ENCODE measurements around the gene TGM3. TPM values are rescaled to one million over a fixed set of nuclear protein-coding genes. Genes with fewer than 3 reads are reported as not detected.

TGM3 gene
- total and polyA plus RNA-seq, 2 experiments from 2014 or later: 0.08 TPM; not detected in 1

GRCh38 chr20:2314759-2315439, 19.1 kb downstream of the TGM3 start:
- H3K4me3 Mint-ChIP-seq: no peak overlapping the region
- H3F3A ChIP-seq (replicated peaks; ENCODE audit: low read depth): no peaks in the 10 kb centered on the region
- H3K27me3 Mint-ChIP-seq (ENCODE audit: insufficient read depth, low read depth, poor library complexity): peaks cover 5% of the 10 kb centered on the region
- no peaks in the 10 kb centered on the region for H3K36me3 ChIP-seq (ENCODE audit: insufficient read depth)
- no peak overlapping the region for H3K4me3 ChIP-seq
- H3K4me1 Mint-ChIP-seq: peaks cover 5% of the 10 kb centered on the region; the same call in 2 of the 3 replicates
- no peaks in the 10 kb centered on the region for H4K20me1 ChIP-seq (replicated peaks; ENCODE audit: insufficient read depth)
- H3K27me3 ChIP-seq (ENCODE audit: insufficient read depth): no peaks in the 10 kb centered on the region
- ATAC-seq (no peak), DNase-seq (ENCODE audit: low spot score) (no peak)
- H3K9me2 ChIP-seq (ENCODE audit: insufficient read depth): no peaks in the 10 kb centered on the region
- H3K9me3 Mint-ChIP-seq: no peaks in the 10 kb centered on the region; the same call in 2 of the 3 replicates
- H3K4me1 ChIP-seq (ENCODE audit: insufficient read depth): no peaks in the 10 kb centered on the region
- no peak overlapping the region for H2AFZ ChIP-seq
- H3K79me2 ChIP-seq (replicated peaks; ENCODE audit: insufficient read depth): no peaks in the 10 kb centered on the region
- H3K36me3 Mint-ChIP-seq (ENCODE audit: low read depth): no peaks in the 10 kb centered on the region
- H3K4me2 ChIP-seq: no peak overlapping the region
- no peak overlapping the region for H3K27ac ChIP-seq (ENCODE audit: low read depth)
- no peak for TF ChIP-seq JUNB (IDR thresholded peaks at IDR 0.05; ENCODE audit: unreplicated experiment)
- TF ChIP-seq CTCF (conservative IDR thresholded peaks at IDR 0.05; ENCODE audit: low read depth in 2 of 2): no peak
- no peak for TF ChIP-seq EZH2 (IDR thresholded peaks at IDR 0.05; ENCODE audit: low read depth, unreplicated experiment)
- no peak overlapping the region for H3K27ac Mint-ChIP-seq

GRCh38 chr20:2315440-2315778, 19.6 kb downstream of the TGM3 start:
- Histone ChIP-seq H3K27ac (ENCODE audit: low read depth) (no peak overlapping the region), H3F3A (replicated peaks; ENCODE audit: low read depth) (no peaks in the 10 kb centered on the region), H3K36me3 (ENCODE audit: insufficient read depth) (no peaks in the 10 kb centered on the region), H3K4me1 (ENCODE audit: insufficient read depth) (no peaks in the 10 kb centered on the region), H2AFZ (no peak overlapping the region), H3K27me3 (ENCODE audit: insufficient read depth) (no peaks in the 10 kb centered on the region), H3K9me2 (ENCODE audit: insufficient read depth) (no peaks in the 10 kb centered on the region), H4K20me1 (replicated peaks; ENCODE audit: insufficient read depth) (no peaks in the 10 kb centered on the region), H3K4me2 (no peak overlapping the region), H3K79me2 (replicated peaks; ENCODE audit: insufficient read depth) (no peaks in the 10 kb centered on the region), H3K4me3 (no peak overlapping the region)
- DNase-seq (ENCODE audit: low spot score) (no peak), ATAC-seq (no peak)
- TF ChIP-seq JUNB (IDR thresholded peaks at IDR 0.05; ENCODE audit: unreplicated experiment) (no peak), EZH2phosphoT487 (IDR thresholded peaks at IDR 0.05; ENCODE audit: unreplicated experiment) (no peak), EZH2 (IDR thresholded peaks at IDR 0.05; ENCODE audit: low read depth, unreplicated experiment) (no peak)
- TF ChIP-seq, protein P1, sequence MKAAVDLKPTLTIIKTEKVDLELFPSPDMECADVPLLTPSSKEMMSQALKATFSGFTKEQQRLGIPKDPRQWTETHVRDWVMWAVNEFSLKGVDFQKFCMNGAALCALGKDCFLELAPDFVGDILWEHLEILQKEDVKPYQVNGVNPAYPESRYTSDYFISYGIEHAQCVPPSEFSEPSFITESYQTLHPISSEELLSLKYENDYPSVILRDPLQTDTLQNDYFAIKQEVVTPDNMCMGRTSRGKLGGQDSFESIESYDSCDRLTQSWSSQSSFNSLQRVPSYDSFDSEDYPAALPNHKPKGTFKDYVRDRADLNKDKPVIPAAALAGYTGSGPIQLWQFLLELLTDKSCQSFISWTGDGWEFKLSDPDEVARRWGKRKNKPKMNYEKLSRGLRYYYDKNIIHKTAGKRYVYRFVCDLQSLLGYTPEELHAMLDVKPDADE (IDR thresholded peaks at IDR 0.05): no peak
- H3K9me3 Mint-ChIP-seq: no peaks in the 10 kb centered on the region; the same call in 2 of the 3 replicates
- H3K36me3 Mint-ChIP-seq (ENCODE audit: low read depth): no peaks in the 10 kb centered on the region
- no peak overlapping the region for H3K27ac Mint-ChIP-seq
- H3K4me3 Mint-ChIP-seq: no peak overlapping the region
- peaks cover 5% of the 10 kb centered on the region for H3K27me3 Mint-ChIP-seq (ENCODE audit: insufficient read depth, low read depth, poor library complexity)
- peaks cover 5% of the 10 kb centered on the region; the same call in 2 of the 3 replicates for H3K4me1 Mint-ChIP-seq
